Left lung (tissue), 10 donors: ENCODE data around the gene GRIA3. TPM values are rescaled to one million over a fixed set of nuclear protein-coding genes. Genes with fewer than 3 reads are reported as not detected.

Experiments used
- ATAC-seq: fragments of 200-7000 bp; cut with Tn5 transposase; one replicate; pipeline ENCODE4 v1.9.1; 2020; ENCODE audit warnings: moderate library complexity
- DNase-seq, 4 donors: peaks; one replicate each; pipeline ENCODE4 v3.0.0-alpha.2; 2013 to 2020
- H3K27ac ChIP-seq, 2 donors: fragments of 200-600 bp; sonication (generic) in 1 of 2; one replicate each; pipeline versions ENCODE4 v1.5.0 to v1.8.0; 2020 to 2021
- H3K27me3 ChIP-seq, 2 donors: fragments of 200-600 bp; sonication (generic) in 1 of 2; one replicate each; pipeline versions ENCODE4 v1.5.0 to v1.8.0; 2020 to 2021
- H3K36me3 ChIP-seq, 2 donors: fragments of 200-600 bp; sonication (generic) in 1 of 2; one replicate each; pipeline versions ENCODE4 v1.5.0 to v1.8.0; 2020 to 2021
- H3K4me1 ChIP-seq, 2 donors: fragments of 200-600 bp; one replicate each; pipeline ENCODE4 v1.8.0; 2021
- H3K4me3 ChIP-seq, 2 donors: fragments of 200-600 bp; sonication (generic) in 1 of 2; one replicate each; pipeline versions ENCODE4 v1.5.0 to v1.8.0; 2020 to 2021; ENCODE audit warnings: mild to moderate bottlenecking in 1 of 2
- H3K9me3 ChIP-seq, 2 donors: fragments of 200-600 bp; sonication (generic) in 1 of 2; one replicate each; pipeline versions ENCODE4 v1.5.0 to v1.8.0; 2020 to 2021
- CTCF ChIP-seq, 2 donors: fragments of 200-600 bp; sonication (generic) in 1 of 2; IDR thresholded peaks; one replicate each; pipeline versions ENCODE4 v1.5.0 to v1.8.0; 2021; ENCODE audit warnings: antibody characterized with exemption in 2 of 2
- intact Hi-C, 2 donors: fragments of 100-400 bp; cut with DNase I; formaldehyde crosslinking; loops; one replicate each; pipeline versions ENCODE4 v1.11.2 to v1.14.2; 2022
- polyA plus RNA-seq, 6 donors: library from polyadenylated mRNA; unstranded; fragments of 120-200 nt; gene quantifications; one replicate each; pipeline ENCODE4 v1.2.1, GENCODE V29; 2013; ENCODE audit not compliant: insufficient read length in 6 of 6
- total RNA-seq, 2 donors: library from RNA; stranded (reverse); fragmentation: NEBNext Ultra II Directional; extraction: Animal tissue kit (Norgen Biotek cat#: 25700); gene quantifications; one replicate each; pipeline ENCODE4 v1.2.1, GENCODE V29; 2021
- donor health status: DM: no; HTN: yes; CAD: no.
- donor health status: DM: no; HTN: no; CAD: no.

Gene GRIA3
- total and polyA plus RNA-seq, 8 donors: 0.35 to 2.3 (median 0.68) TPM

- Histone ChIP-seq H3K4me3 (no peak overlapping the region), H3K36me3 (no peaks in the 10 kb centered on the region), H3K27me3 (peaks cover 0 to 37% of the 10 kb centered on the region in 2 donors), H3K27ac (no peak overlapping the region), H3K4me1 (no peaks in the 10 kb centered on the region), H3K9me3 (no peaks in the 10 kb centered on the region)
- DNase-seq: no peak
- no peak for TF ChIP-seq CTCF (IDR thresholded peaks at IDR 0.05)
- intact Hi-C loops: no loop called here
- ATAC-seq: no peak
These were observed 2.7 kb upstream of the GRIA3 start for GRCh38 chrX:123181233-123181914.

- DNase-seq (peak in 1 of 4 donors; percentile 39), ATAC-seq (peak; percentile 50)
- intact Hi-C loops: no loop called here
- H3K36me3 ChIP-seq: no peaks in the 10 kb centered on the region
- H3K9me3 ChIP-seq: no peaks in the 10 kb centered on the region
- no peak for TF ChIP-seq CTCF (IDR thresholded peaks at IDR 0.05)
- peaks cover 0 to 44% of the 10 kb centered on the region in 2 donors for H3K27me3 ChIP-seq
- no peak overlapping the region for H3K4me3 ChIP-seq
- no peak overlapping the region for H3K27ac ChIP-seq
- no peaks in the 10 kb centered on the region for H3K4me1 ChIP-seq
These were observed 793 bp downstream of the GRIA3 start for GRCh38 chrX:123184866-123185276.

GRCh38 chrX:123185721-123186120 lies 1.6 kb downstream of the GRIA3 start:
- H3K9me3 ChIP-seq: no peaks in the 10 kb centered on the region
- no peaks in the 10 kb centered on the region for H3K36me3 ChIP-seq
- H3K4me3 ChIP-seq: no peak overlapping the region
- intact Hi-C loops: no loop called here
- H3K27ac ChIP-seq: no peak overlapping the region
- no peak for TF ChIP-seq CTCF (IDR thresholded peaks at IDR 0.05)
- no peak for DNase-seq
- peaks cover 0 to 44% of the 10 kb centered on the region in 2 donors for H3K27me3 ChIP-seq
- no peaks in the 10 kb centered on the region for H3K4me1 ChIP-seq
- ATAC-seq: no peak

- no peak for ATAC-seq
- Histone ChIP-seq H3K27ac (no peak overlapping the region), H3K9me3 (no peaks in the 10 kb centered on the region), H3K27me3 (peaks cover 0 to 44% of the 10 kb centered on the region in 2 donors), H3K4me1 (no peaks in the 10 kb centered on the region), H3K36me3 (no peaks in the 10 kb centered on the region), H3K4me3 (no peak overlapping the region)
- no peak for TF ChIP-seq CTCF (IDR thresholded peaks at IDR 0.05)
- intact Hi-C loops: no loop called here
- DNase-seq: no peak
These were observed 2.7 kb downstream of the GRIA3 start for GRCh38 chrX:123186801-123187200.

- ATAC-seq: no peak
- H3K27me3 ChIP-seq: peaks cover 0 to 37% of the 10 kb centered on the region in 2 donors
- no peak for DNase-seq
- no peaks in the 10 kb centered on the region for H3K36me3 ChIP-seq
- no peak overlapping the region for H3K27ac ChIP-seq
- no peak for TF ChIP-seq CTCF (IDR thresholded peaks at IDR 0.05)
- no peaks in the 10 kb centered on the region for H3K4me1 ChIP-seq
- no peaks in the 10 kb centered on the region for H3K9me3 ChIP-seq
- H3K4me3 ChIP-seq: no peak overlapping the region
- intact Hi-C loops: no loop called here
These were observed 4.0 kb downstream of the GRIA3 start for GRCh38 chrX:123188081-123188480.
